GM19438 (cell line): ENCODE measurements around the gene THOC3.
"Not testable (repeated sequence)": the region's sequence is repeated elsewhere in the genome, so short reads cannot be mapped to it uniquely, and the experiment has no call there.

ENCODE experiments used
- ATAC-seq: cut with Tn5 transposase; IDR thresholded peaks from one replicate; pipeline ENCODE4 v1.9.1; 2021; ENCODE audit warnings: low read depth; ENCODE audit not compliant: unreplicated experiment

The THOC3 gene

GRCh38 chr5:175943253-175943652 lies 24.9 kb downstream of the THOC3 start:
- ATAC-seq: not testable (repeated sequence)

DNA sequence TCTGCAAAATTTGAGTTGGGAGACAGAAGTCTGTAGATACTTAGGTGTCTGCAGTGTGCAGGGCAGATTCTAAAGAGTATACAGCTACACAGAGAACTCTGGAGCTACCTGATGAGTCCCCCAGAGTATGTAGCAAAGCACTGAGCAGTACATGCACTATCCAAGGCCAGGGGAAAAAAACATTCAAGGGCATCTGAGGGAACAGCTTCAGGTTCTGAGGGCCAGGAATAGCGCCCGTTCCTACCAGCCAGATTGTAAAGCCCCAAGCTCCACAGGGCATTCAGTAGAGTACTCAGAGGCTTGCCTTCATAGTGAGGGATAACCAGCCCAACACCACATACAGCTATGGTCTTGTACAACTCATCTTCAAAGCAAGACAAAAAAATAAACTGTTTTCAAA lies 27.5 kb downstream of the THOC3 start:
- ATAC-seq: not testable (repeated sequence)

DNA sequence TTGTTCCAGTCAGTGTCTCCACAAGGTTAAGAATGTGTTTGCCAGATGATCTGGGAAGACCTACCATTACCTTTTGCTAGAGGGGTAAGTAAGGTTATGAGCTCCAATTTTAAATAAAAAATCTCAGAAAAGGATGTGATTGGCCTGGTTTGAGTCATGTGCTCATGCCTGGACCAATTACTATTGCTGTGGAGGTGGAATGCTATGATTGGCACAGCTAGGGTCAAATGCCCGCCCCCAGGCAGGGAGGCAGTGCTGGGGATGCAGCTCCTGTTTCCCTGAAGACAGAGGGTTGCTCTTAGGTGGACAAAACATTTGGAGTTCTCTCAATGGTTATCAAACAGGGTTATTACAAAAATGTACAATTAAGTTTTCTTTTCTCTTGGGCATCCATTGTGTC lies 29.6 kb downstream of the THOC3 start:
- not testable (repeated sequence) for ATAC-seq

DNA sequence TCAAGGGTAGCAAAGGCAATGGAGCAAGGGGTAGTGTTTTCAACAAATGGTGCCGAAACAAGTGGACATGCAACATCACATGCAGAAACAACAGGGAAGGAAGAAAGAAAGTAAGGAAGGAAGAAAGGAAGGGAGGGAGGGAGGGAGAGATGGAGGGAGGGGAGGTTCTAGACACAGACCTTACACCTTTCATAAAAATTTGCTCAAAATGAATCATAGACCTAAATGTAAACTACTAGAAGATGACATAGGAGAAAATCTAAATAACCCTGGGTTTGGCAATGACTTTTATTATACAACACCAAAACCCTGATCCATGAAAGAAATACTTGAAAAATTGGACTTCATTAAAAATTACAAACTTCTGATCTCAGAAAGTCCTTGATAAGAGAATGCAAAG lies 39.4 kb downstream of the THOC3 start:
- ATAC-seq: not testable (repeated sequence)

- ATAC-seq: not testable (repeated sequence)
Observed at GRCh38 chr5:175925106-175925505, 43.0 kb downstream of the THOC3 start.

DNA sequence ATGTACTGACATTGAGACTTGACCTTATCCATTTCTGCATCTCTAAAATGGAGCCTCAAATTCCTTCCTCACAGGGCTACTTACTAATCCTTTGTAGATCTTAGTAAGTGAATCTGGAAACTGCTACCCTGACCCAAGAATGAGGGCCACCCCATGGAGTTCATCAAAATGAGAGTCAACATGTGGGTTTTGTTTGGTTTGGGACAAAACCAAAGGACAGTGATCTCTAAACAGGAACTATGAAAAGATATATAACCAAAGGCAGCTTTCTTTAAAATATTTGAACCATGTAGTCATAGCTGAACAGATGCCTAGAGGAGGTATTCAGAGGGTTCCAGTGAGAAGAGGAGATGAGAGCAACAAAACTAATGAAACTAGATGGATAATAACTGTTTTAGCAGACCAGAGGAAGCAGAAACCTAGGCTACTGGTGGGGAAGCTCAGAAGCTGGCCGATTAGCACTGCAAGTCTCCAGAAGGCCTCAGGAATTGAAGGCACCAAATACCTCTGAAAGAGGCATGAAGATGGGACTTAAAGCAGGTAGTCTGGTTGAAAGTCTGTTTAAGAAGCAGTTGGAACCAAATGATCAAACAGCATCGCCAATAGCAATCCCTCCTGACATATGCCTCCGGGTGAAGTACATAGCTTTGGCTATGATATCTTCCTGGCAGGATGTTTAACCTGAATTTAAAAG lies 45.8 kb downstream of the THOC3 start:
- ATAC-seq: no peak

DNA sequence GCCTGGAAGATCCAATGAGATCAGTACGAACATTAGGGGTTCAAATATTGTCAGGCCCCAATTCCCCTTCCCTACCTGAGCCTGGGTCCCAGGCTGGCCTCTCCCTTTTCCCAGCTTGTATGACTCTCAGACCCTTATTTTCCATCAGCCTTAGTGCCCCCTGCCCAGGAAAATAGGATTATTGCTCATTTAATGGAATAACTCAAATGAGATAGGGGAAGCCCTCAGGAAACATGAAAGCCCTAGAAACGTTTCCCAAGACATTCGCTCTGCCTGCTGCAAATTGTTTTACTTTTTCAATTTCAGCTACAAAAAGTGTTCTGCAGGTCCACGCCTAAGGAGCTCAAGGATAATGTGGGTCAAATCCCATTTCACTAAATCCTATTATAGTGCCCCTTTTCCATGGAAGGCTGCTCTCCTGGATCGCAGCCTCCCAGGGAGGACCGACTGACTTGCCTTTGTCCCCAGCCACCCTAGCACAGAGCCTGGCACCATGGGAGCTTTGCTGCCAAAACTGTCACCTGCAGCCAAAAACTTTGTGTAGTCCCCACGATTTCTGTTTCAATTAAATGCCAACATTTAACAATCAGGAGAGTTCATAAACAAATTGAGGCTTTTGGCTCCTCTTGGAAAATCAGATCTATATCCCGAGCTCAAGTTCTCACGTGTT lies 46.9 kb downstream of the THOC3 start:
- no peak for ATAC-seq

GRCh38 chr5:175920231-175920811 lies 47.8 kb downstream of the THOC3 start:
- ATAC-seq: no peak

DNA sequence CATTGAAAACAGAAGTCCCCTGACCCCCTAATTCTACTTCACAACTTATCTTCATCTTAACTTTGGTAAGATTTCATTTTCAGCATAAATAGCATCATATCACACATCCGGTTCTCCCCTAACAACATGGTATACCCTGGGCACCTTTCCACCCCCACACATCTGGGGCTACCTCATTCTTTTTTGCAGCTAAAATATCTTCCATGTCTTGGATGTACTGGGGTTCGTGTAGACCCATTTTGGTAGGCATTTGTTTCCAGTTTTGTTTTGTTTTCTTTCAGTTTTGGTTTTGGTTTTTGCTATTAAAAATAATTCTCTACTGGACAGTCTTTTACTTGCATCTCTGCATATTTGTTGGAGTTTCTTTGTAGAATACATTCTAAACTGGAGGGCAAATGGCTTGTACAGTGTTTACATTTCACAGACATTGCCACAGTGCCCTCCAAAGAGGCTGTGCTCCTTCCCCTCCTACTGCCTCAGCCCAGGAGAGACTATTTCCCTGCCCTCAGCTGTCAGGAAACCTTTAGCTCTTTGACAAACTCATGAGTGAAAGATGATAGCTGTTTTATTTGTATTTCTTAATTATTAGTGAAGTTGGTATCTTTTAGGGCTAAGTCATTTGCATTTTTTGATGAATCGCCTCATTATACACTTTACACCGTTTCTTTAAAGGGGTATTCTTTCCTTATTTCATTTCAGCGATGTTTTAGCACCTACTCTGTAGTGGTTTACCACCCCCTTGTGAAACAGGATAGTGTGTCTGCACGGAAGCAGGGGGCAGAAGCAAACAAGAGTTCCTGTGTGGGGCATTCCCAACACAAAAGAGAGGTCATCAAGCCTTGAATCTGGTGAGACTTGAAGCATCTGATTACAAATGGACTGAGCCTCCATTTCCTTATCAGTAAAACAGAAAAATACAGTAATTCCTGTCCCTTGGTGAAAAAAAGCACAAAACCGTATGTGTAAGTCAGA lies 52.8 kb downstream of the THOC3 start:
- not testable (repeated sequence) for ATAC-seq

DNA sequence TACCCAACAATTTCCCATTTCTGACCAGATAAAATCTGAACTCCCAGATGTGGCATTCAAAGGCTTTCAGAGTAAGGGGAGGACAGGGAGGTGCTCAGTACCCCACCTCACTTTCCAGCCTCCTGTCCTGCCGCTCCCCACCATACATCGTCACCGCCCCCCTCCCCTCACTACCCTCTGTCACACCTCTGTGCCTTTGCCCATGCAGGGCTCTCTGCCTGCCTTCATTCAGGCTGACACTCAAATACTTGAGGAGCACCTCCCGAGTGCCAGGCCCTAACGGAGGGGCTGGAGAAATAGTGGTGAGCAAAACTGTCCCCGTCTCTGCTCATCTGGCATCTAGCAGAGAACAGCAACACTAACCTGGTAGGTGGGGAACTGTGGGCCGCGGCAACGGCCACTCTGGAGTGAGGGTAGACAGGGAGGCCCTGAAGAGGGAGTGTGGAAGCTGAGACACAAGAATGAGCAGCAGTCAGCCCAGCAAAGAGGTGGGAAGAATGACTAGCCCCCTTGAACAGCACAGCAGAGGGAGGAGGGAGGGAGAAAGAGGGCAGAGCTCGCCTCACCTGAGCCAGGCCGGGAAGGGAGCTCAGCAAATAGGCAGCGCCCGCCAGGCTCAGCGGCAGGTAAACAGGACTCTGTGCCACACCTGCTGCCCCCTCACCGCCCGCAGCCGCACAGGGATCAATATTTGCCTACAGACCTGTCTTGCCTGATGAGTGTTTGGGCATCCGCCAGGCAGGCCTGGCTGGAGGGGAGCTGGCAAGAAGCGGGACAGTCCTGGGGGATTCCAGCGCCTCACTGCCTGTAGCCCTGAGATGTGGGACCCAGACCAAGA lies 54.1 kb downstream of the THOC3 start:
- ATAC-seq: not testable (repeated sequence)

DNA sequence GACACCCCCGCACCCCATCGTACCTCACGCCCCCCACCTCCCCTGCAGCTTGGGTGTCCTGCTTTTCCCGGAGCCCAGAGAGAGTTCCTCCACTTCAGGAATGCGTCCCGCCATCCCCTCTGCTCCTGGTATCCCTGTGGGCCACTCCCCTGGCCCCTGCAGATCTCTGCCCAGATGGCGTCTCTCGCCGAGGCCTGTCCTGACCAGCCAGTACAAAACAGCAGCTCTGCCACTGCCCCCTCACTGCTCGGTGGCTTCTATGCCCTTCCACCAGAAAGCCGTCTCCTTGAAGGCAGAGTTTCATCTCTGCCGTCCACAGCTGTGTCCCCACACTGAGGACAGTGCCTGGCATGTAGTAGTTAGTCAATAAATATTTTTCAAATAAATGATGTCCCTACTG lies 58.0 kb downstream of the THOC3 start:
- ATAC-seq: not testable (repeated sequence)
